ENCODE data around the gene ROBO2.

- TF ChIP-seq POLR2A (IDR thresholded peaks at IDR 0.05; ENCODE audit: low read depth, low read length) (no peak), POLR2AphosphoS5 (IDR thresholded peaks at IDR 0.05; ENCODE audit: low read depth, low read length) (no peak)
These were observed 48.7 kb upstream of the ROBO2 start for GRCh38 chr3:76991165-76991564.

Measured in GM12892 (cell line).